Hematopoietic multipotent progenitor cell treated with erythropoietin and hydrocortisone succinate and interleukin-3 and kit ligand, for 6 days (in vitro differentiated cells): Measurements from ENCODE around the gene FAM118B.
A peak's percentile ranks its signal among the peaks of the same experiment; 100 is the strongest.
"Not testable (repeated sequence)": the region's sequence is repeated elsewhere in the genome, so short reads cannot be mapped to it uniquely, and the experiment has no call there.

Source experiments
- DNase-seq: peaks from one replicate; pipeline ENCODE4 v3.0.0-alpha.2; 2015

The FAM118B gene

GRCh38 chr11:126224647-126225294 lies 13.2 kb downstream of the FAM118B start:
- DNase-seq = no peak

- DNase-seq = no peak
Measured at GRCh38 chr11:126225295-126225665, 13.7 kb downstream of the FAM118B start.

- no peak for DNase-seq
Measured at GRCh38 chr11:126226334-126227084, 14.9 kb downstream of the FAM118B start.

- no peak for DNase-seq
Measured at GRCh38 chr11:126229858-126230540, 18.4 kb downstream of the FAM118B start.

- DNase-seq = no peak
Measured at GRCh38 chr11:126231725-126232459, 20.3 kb downstream of the FAM118B start.

- DNase-seq = no peak
Measured at GRCh38 chr11:126232683-126233082, 21.1 kb downstream of the FAM118B start.

GRCh38 chr11:126233391-126233790 lies 21.8 kb downstream of the FAM118B start:
- no peak for DNase-seq

- no peak for DNase-seq
Measured at GRCh38 chr11:126246636-126247035, 35.1 kb downstream of the FAM118B start.

- DNase-seq = no peak
Measured at GRCh38 chr11:126253265-126253664, 41.7 kb downstream of the FAM118B start.

- DNase-seq = no peak
Measured at GRCh38 chr11:126254819-126255218, 43.2 kb downstream of the FAM118B start.

- not testable (repeated sequence) for DNase-seq
Measured at GRCh38 chr11:126255507-126255906, 43.9 kb downstream of the FAM118B start.

- DNase-seq = no peak
Measured at GRCh38 chr11:126256216-126256615, 44.6 kb downstream of the FAM118B start.

GRCh38 chr11:126257144-126257543 lies 45.6 kb downstream of the FAM118B start:
- no peak for DNase-seq

- no peak for DNase-seq
Measured at GRCh38 chr11:126257764-126258163, 46.2 kb downstream of the FAM118B start.

GRCh38 chr11:126262216-126262615 lies 50.6 kb downstream of the FAM118B start:
- DNase-seq = no peak

- no peak for DNase-seq
Measured at GRCh38 chr11:126263489-126263888, 51.9 kb downstream of the FAM118B start.

- peak; percentile 32 for DNase-seq
Measured at GRCh38 chr11:126265811-126266210, 54.2 kb downstream of the FAM118B start.

GRCh38 chr11:126267650-126268049 lies 56.1 kb downstream of the FAM118B start:
- DNase-seq = no peak

- no peak for DNase-seq
Measured at GRCh38 chr11:126268361-126268707, 56.8 kb downstream of the FAM118B start.

GRCh38 chr11:126268708-126269579 lies 57.4 kb downstream of the FAM118B start, which contains the start of the genes FOXRED1 and SRPRA:
Gene FOXRED1 (plus strand): TSS chr11:126269154. CDS start chr11:126269207, 53 bp downstream.
Gene SRPRA (minus strand): TSS chr11:126268895. CDS start chr11:126268804, 91 bp downstream.
- DNase-seq = peak; percentile 99

GRCh38 chr11:126277322-126277721 lies 65.7 kb downstream of the FAM118B start:
- DNase-seq = no peak

GRCh38 chr11:126277780-126278179 lies 66.2 kb downstream of the FAM118B start:
- DNase-seq = no peak
